Common myeloid progenitor, CD34-positive (primary cell): ENCODE measurements around the gene STAT5B. TPM values are rescaled to one million over a fixed set of nuclear protein-coding genes. Genes with fewer than 3 reads are reported as not detected.
"Not testable (repeated sequence)": the region's sequence is repeated elsewhere in the genome, so short reads cannot be mapped to it uniquely, and the experiment has no call there.

Experiments used
- CTCF ChIA-PET: fragments of 350-600 bp; sonication (Branson Sonifier 250); formaldehyde crosslinking; loops from one replicate; lab custom pipeline; 2021; ENCODE audit warnings: antibody characterized with exemption; lab: Charles Lee
- POLR2A ChIA-PET: fragments of 350-600 bp; sonication (Branson Sonifier 250); formaldehyde crosslinking; loops from one replicate; lab custom pipeline; 2021; ENCODE audit warnings: antibody characterized with exemption; lab: Charles Lee
- DNase-seq, 3 donors: peaks; one replicate each; pipeline versions ENCODE4 v3.0.0 to v3.0.0-alpha.2; 2013
- H3K27ac ChIP-seq, 2 experiments: 1 replicate in 1 of 2; 2 replicates in 1 of 2; pipeline ENCODE4 v1.7.0; 2013; ENCODE audit warnings: inconsistent platforms in 2 of 2, low read length in 2 of 2, mild to moderate bottlenecking in 2 of 2, low read depth in 1 of 2, moderate library complexity in 1 of 2; ENCODE audit not compliant: severe bottlenecking in 2 of 2, insufficient read depth in 1 of 2, poor library complexity in 1 of 2
- H3K27me3 ChIP-seq, 5 experiments: replicated peaks in 2 of 5; 1 replicate in 3 of 5; 2 replicates in 2 of 5; pipeline versions ENCODE4 v1.6.1 to v1.7.0; 2013; ENCODE audit warnings: low read length in 4 of 5, mild to moderate bottlenecking in 2 of 5, moderate library complexity in 2 of 5, inconsistent platforms in 1 of 5; ENCODE audit not compliant: insufficient read depth in 5 of 5, control insufficient read depth in 4 of 5
- H3K36me3 ChIP-seq, 4 experiments: 1 replicate in 2 of 4; 2 replicates in 2 of 4; pipeline versions ENCODE4 v1.6.1 to v1.7.0; 2013; ENCODE audit warnings: low read length in 3 of 4, control low read depth in 1 of 4, mild to moderate bottlenecking in 1 of 4; ENCODE audit not compliant: control insufficient read depth in 4 of 4, insufficient read depth in 4 of 4
- H3K4me1 ChIP-seq, 4 experiments: 1 replicate in 3 of 4; 2 replicates in 1 of 4; pipeline versions ENCODE4 v1.6.1 to v1.7.1; 2013; ENCODE audit warnings: low read length in 3 of 4, mild to moderate bottlenecking in 3 of 4, control low read depth in 1 of 4, inconsistent platforms in 1 of 4, moderate library complexity in 1 of 4; ENCODE audit not compliant: control insufficient read depth in 4 of 4, insufficient read depth in 4 of 4; ENCODE audit errors: control extremely low read depth in 1 of 4
- H3K4me3 ChIP-seq, 7 experiments: 1 replicate in 4 of 7; 2 replicates in 3 of 7; pipeline versions ENCODE4 v1.5.1 to v1.7.0; 2013; ENCODE audit warnings: mild to moderate bottlenecking in 7 of 7, low read length in 6 of 7, moderate library complexity in 6 of 7, inconsistent platforms in 2 of 7, low read depth in 2 of 7, control low read depth in 1 of 7; ENCODE audit not compliant: insufficient read depth in 4 of 7, control insufficient read depth in 1 of 7; ENCODE audit errors: extremely low read depth in 1 of 7
- H3K9me3 ChIP-seq, 5 experiments: 1 replicate in 4 of 5; 2 replicates in 1 of 5; pipeline versions ENCODE4 v1.6.1 to v1.7.1; 2013; ENCODE audit warnings: low read length in 4 of 5, mild to moderate bottlenecking in 2 of 5, inconsistent platforms in 1 of 5, low read depth in 1 of 5, moderate library complexity in 1 of 5; ENCODE audit not compliant: control insufficient read depth in 4 of 5, insufficient read depth in 2 of 5; ENCODE audit errors: control extremely low read depth in 1 of 5
- WGBS: methylation state at CpG from one replicate; pipeline ENCODE4 v1.1.5; 2013; ENCODE audit not compliant: insufficient coverage; 5-methylcytosine and 5-hydroxymethylcytosine counted together
- polyA plus RNA-seq: library from polyadenylated mRNA; unstranded; fragments of 120-200 nt; gene quantifications from one replicate; pipeline ENCODE4 v1.2.1, GENCODE V29; 2013

STAT5B gene
- polyA plus RNA-seq = 121 TPM

DNA sequence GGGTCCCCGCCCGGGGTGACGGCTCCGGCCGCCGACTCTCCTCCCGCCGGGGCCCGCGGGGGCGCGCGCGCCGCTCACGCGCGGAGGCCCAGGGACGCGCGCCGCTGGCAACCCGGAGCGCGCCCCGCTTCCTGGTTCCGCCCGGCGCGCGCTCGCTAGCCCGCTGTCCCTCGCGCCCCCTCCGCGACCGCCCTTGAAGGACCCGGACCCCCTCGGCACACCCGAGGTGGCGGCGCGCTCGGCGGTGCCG, at the start of gene STAT5B:
Gene STAT5B, minus strand, starts transcription at position 33 of the 250 bp plus-strand sequence. CDS start 44,264 bp downstream, outside the sequence.
- Histone ChIP-seq H3K27ac (peak within 1 kb of the TSS; percentile 67 to 84), H3K4me1 (peaks cover 38 to 54% (median 45%) of the 10 kb centered on the region in 4 experiments), H3K4me3 (peak within 1 kb of the TSS; percentile 68 to 94 (median 86)), H3K36me3 (no peaks in the 10 kb centered on the region), H3K27me3 (no peaks in the 10 kb centered on the region), H3K9me3 (no peaks in the 10 kb centered on the region)
- ChIA-PET POLR2A (interaction anchor here (1.1 to 2.0 kb wide), 4 partner anchors 12 to 54 kb away, joined by 4 to 23 read pairs (median 5); partner anchors contain the start of gene STAT5A), CTCF (interaction anchor here (1.2 to 2.0 kb wide), 3 partner anchors 15 to 113 kb away, joined by 3 to 5 read pairs (median 4); no protein-coding TSS in a partner anchor)
- 0% methylated on average over 34 of the region's 47 CpGs for WGBS
- peak in 2 of 3 donors; percentile 72 to 85 for DNase-seq

DNA sequence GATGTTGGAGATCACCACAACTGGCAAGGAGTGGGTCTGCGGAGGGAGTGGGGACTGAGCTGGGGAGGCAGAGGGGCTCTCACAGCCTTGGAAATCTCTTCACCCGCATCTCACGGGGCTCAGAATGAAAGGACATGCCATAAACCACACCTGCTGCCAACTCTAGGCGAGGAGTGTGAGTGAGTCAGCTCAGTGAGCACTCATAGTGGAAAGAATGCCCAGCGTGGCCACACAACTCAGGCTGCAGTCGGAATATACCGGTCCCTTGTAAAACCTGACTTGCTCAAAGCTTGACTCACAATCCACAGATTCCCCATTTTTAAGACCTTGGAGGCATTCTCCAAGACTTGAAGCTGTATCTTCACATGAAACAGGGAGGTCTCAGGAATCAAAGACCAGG, 48.8 kb upstream of the STAT5B start:
- Histone ChIP-seq H3K9me3 (no peaks in the 10 kb centered on the region), H3K4me1 (peaks cover 15 to 32% (median 32%) of the 10 kb centered on the region in 4 experiments), H3K27me3 (no peaks in the 10 kb centered on the region), H3K4me3 (no peak overlapping the region), H3K36me3 (peaks cover 19 to 69% (median 46%) of the 10 kb centered on the region in 4 experiments), H3K27ac (peak overlapping the region in 1 of 2 experiments; percentile 14)
- no peak for DNase-seq
- 98% methylated on average over 6 of the region's 7 CpGs for WGBS
- ChIA-PET POLR2A (interaction anchor here (1.3 kb wide), 1 partner anchor 13 kb away, joined by 4 read pairs; no protein-coding TSS in a partner anchor), CTCF (interaction anchor here (0.9 to 8.4 kb wide), 3 partner anchors 13 to 78 kb away, joined by 3 to 174 read pairs (median 94); no protein-coding TSS in a partner anchor)

DNA sequence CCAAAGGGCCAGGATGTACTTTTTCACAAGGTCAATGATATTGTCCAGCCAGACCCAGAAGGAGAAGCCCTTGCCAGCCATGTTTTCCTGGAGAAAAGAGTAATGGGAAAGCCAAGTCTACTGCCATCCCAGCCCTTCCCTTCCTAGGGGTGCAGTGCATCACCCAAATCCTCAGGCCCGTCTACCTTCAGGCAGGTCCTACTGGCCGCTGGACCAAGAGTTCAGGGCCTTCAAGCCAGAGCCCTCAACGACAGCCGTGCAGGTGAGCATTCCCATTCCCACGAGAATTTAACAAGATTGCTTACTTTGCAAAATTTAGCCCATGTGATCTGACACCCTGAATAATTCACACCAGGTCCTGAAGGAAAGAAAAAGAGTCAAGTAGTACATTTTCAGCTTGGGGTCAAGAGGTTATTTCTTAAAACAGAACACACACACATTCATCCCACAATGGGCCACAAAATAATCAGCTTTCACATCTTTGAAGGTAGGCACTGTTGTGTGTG, 47.1 kb upstream of the STAT5B start:
- ChIA-PET POLR2A (interaction anchor here (1.0 to 4.6 kb wide), 5 partner anchors 9 to 99 kb away, joined by 3 to 36 read pairs (median 3); partner anchors contain the start of genes CAVIN1 and STAT3), CTCF (interaction anchor here (0.8 to 8.4 kb wide), 16 partner anchors 9 to 204 kb away, joined by 3 to 174 read pairs (median 4); partner anchors contain the start of gene STAT3)
- peaks cover 21 to 49% (median 48%) of the 10 kb centered on the region in 4 experiments for H3K4me1 ChIP-seq
- peaks cover 10 to 54% (median 36%) of the 10 kb centered on the region in 4 experiments for H3K36me3 ChIP-seq
- H3K27me3 ChIP-seq = no peaks in the 10 kb centered on the region
- 86% methylated on average over 5 of the region's 5 CpGs for WGBS
- H3K27ac ChIP-seq = no peak overlapping the region
- H3K4me3 ChIP-seq = no peak overlapping the region
- no peaks in the 10 kb centered on the region for H3K9me3 ChIP-seq
- DNase-seq = no peak

DNA sequence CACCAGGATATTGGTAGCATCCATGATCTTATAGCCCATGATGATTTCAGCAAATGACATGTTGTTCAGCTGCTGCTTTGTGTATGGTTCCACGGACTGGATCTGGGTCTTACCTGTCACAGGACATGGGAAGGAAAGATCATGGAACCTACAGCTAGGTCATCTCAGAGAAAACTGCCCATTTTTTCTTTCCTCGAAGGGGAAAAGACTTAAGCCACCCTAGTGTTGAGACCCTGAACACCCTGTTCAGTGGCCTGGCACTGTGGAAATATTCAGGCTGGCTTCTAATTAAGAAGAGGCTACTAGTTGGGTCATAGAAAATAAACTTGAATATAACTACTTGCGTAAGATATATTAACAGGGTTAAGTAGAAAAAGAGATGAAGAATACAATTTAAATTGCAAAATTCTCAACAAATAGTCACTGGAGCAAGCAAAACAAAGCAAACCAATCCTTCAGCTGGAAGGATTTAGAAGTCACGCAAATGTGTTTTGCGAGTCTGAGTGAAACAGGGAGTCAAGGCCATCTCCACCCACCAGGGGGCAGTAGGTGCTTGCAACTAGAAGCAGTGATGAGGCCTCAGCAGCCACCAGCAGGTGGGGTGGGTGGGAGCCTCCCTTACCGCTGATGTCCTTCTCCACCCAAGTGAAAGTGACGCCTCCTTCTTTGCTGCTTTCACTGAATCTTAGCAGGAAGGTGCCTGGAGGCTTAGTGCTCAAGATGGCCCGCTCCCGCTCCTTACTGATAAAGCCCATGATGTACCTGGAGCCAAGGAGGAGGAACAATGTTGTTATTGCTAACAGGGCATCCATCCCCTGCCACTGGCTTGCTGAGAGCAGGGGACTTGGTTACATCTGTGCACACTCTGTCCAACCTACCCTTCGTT, 46.4 kb upstream of the STAT5B start:
- POLR2A ChIA-PET = interaction anchor here (0.6 to 4.6 kb wide), 8 partner anchors 9 to 196 kb away, joined by 3 to 36 read pairs (median 3); partner anchors contain the start of genes CAVIN1 and STAT3
- H3K27ac ChIP-seq = peak overlapping the region; percentile 98 to 99
- DNase-seq = peak; percentile 96 to 98 (median 97)
- peak overlapping the region in 2 of 7 experiments; percentile 19 to 38 for H3K4me3 ChIP-seq
- WGBS = 24% methylated on average over 7 of the region's 10 CpGs
- CTCF ChIA-PET = interaction anchor here (1.0 to 8.4 kb wide), 19 partner anchors 9 to 213 kb away, joined by 3 to 174 read pairs (median 5); partner anchors contain the start of genes NAGLU and STAT3
- peaks cover 24 to 56% (median 55%) of the 10 kb centered on the region in 4 experiments for H3K4me1 ChIP-seq
- peaks cover 10 to 58% (median 36%) of the 10 kb centered on the region in 4 experiments for H3K36me3 ChIP-seq
- no peaks in the 10 kb centered on the region for H3K9me3 ChIP-seq
- H3K27me3 ChIP-seq = no peaks in the 10 kb centered on the region

DNA sequence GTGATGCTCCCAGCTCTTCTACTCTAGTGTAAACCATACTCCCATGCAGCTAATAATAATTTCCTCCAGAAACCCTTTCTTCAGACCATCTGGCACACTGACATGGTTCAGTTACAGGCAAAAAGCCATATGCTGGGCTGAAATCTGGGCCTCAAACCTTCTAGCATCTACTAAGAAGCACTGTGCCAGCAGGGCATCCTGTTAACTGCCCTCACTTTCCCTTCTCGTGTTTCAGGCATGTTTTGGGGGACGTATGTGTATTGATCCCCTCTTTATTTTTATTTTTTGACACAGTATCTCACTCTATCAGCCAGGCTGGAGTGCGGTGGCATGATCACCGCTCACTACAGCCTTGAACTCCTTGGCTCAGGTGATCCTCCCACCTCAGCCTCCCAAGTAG, 45.4 kb upstream of the STAT5B start:
- no peaks in the 10 kb centered on the region for H3K27me3 ChIP-seq
- ChIA-PET CTCF (interaction anchor here (0.7 to 8.4 kb wide), 20 partner anchors 9 to 214 kb away, joined by 3 to 174 read pairs (median 5); partner anchors contain the start of genes NAGLU and STAT3), POLR2A (interaction anchor here (0.8 to 4.6 kb wide), 4 partner anchors 7 to 196 kb away, joined by 3 to 36 read pairs (median 10); partner anchors contain the start of gene STAT3)
- peaks cover 8 to 59% (median 38%) of the 10 kb centered on the region in 4 experiments for H3K36me3 ChIP-seq
- H3K9me3 ChIP-seq = no peaks in the 10 kb centered on the region
- H3K4me1 ChIP-seq = peaks cover 27 to 66% (median 66%) of the 10 kb centered on the region in 4 experiments
- no peak for DNase-seq
- 100% methylated on average over 2 of the region's 4 CpGs for WGBS
- peak overlapping the region; percentile 98 to 99 for H3K27ac ChIP-seq
- H3K4me3 ChIP-seq = no peak overlapping the region

DNA sequence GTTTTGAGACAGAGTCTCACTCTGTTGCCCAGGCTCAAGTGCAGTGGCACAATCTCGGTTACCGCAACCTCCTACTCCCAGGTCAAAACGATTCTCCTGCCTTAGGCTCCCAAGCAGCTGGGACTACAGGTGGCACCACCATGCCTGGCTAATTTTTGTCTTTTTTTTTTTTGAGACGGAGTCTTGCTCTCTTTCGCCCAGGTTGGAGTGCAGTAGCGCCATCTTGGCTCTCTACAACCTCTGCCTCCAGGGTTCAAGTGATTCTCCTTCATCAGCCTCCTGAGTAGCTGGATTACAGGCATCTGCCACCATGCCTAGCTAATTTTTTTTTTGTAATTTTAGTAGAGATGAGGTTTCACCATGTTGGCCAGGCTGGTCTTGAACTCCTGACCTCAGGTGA, 41.8 kb upstream of the STAT5B start:
- H3K27ac ChIP-seq = peak overlapping the region in 1 of 2 experiments; percentile 99
- H3K4me1 ChIP-seq = peaks cover 40 to 98% (median 96%) of the 10 kb centered on the region in 4 experiments
- WGBS = 93% methylated on average over 5 of the region's 6 CpGs
- H3K36me3 ChIP-seq = peaks cover 2 to 56% (median 30%) of the 10 kb centered on the region in 4 experiments
- POLR2A ChIA-PET = interaction anchor here (0.7 to 3.6 kb wide), 3 partner anchors 69 to 71 kb away, joined by 3 to 17 read pairs (median 3); partner anchors contain the start of gene STAT3
- not testable (repeated sequence) for H3K4me3 ChIP-seq, H3K27me3 ChIP-seq, DNase-seq, H3K9me3 ChIP-seq
- CTCF ChIA-PET = interaction anchor here (1.0 to 12.4 kb wide), 4 partner anchors 28 to 209 kb away, joined by 3 to 132 read pairs (median 4); no protein-coding TSS in a partner anchor
